Subcutaneous abdominal adipose tissue (tissue), 5 donors: ENCODE data around the gene UQCR10.

Experiments
- H3K27ac ChIP-seq: one replicate; pipeline ENCODE4 v1.7.0; 2013; ENCODE audit warnings: low read depth, mild to moderate bottlenecking, inconsistent platforms, low read length, moderate library complexity
- H3K27me3 ChIP-seq, 5 donors: one replicate each; pipeline ENCODE4 v1.7.0; 2013; ENCODE audit warnings: low read length in 5 of 5, inconsistent platforms in 1 of 5; ENCODE audit not compliant: control insufficient read depth in 5 of 5, insufficient read depth in 4 of 5
- H3K36me3 ChIP-seq, 5 donors: one replicate each; pipeline ENCODE4 v1.7.0; 2013; ENCODE audit warnings: low read length in 5 of 5; ENCODE audit not compliant: control insufficient read depth in 5 of 5, insufficient read depth in 5 of 5
- H3K4me1 ChIP-seq, 5 donors: one replicate each; pipeline ENCODE4 v1.7.0; 2013; ENCODE audit warnings: low read length in 5 of 5, mild to moderate bottlenecking in 3 of 5, moderate library complexity in 1 of 5; ENCODE audit not compliant: control insufficient read depth in 5 of 5, insufficient read depth in 5 of 5
- H3K4me3 ChIP-seq, 5 donors: one replicate each; pipeline ENCODE4 v1.7.0; 2013; ENCODE audit warnings: low read length in 5 of 5, low read depth in 1 of 5
- H3K9ac ChIP-seq, 5 donors: one replicate each; pipeline ENCODE4 v1.7.0; 2013; ENCODE audit warnings: low read length in 5 of 5, mild to moderate bottlenecking in 4 of 5, moderate library complexity in 3 of 5
- H3K9me3 ChIP-seq, 5 donors: one replicate each; pipeline ENCODE4 v1.7.0; 2013; ENCODE audit warnings: low read length in 5 of 5; ENCODE audit not compliant: control insufficient read depth in 5 of 5
- donor health status: healthy.
- donor health status: healthy.
- donor health status: healthy.
- donor health status: healthy.
- donor health status: healthy.

The UQCR10 gene

GRCh38 chr22:29817724-29818123 is 50.6 kb downstream of the UQCR10 start:
- Histone ChIP-seq H3K4me1 (peaks cover 6 to 59% (median 44%) of the 10 kb centered on the region in 5 donors), H3K9me3 (no peaks in the 10 kb centered on the region), H3K36me3 (peaks cover 3 to 86% (median 69%) of the 10 kb centered on the region in 5 donors), H3K9ac (peak overlapping the region in 3 of 5 donors; percentile 31 to 49 (median 37)), H3K27ac (peak overlapping the region; percentile 94), H3K27me3 (no peaks in the 10 kb centered on the region), H3K4me3 (no peak overlapping the region)

- Histone ChIP-seq H3K9ac (no peak overlapping the region), H3K27ac (no peak overlapping the region), H3K27me3 (no peaks in the 10 kb centered on the region), H3K4me3 (no peak overlapping the region), H3K36me3 (peaks cover 0 to 82% (median 59%) of the 10 kb centered on the region in 5 donors), H3K9me3 (no peaks in the 10 kb centered on the region), H3K4me1 (peaks cover 6 to 57% (median 44%) of the 10 kb centered on the region in 5 donors)
These were observed 52.3 kb downstream of the UQCR10 start for GRCh38 chr22:29819501-29819900.
